Right cardiac atrium (tissue), 5 donors: ENCODE measurements around the gene KRT37. TPM values are rescaled to one million over a fixed set of nuclear protein-coding genes. Genes with fewer than 3 reads are reported as not detected.
"Not testable (repeated sequence)": the region's sequence is repeated elsewhere in the genome, so short reads cannot be mapped to it uniquely, and the experiment has no call there.

Experiments
- ATAC-seq, 2 donors: fragments of 200-7000 bp; cut with Tn5 transposase; one replicate each; pipeline versions ENCODE4 v1.8.0 to v1.9.1; 2020; ENCODE audit warnings: moderate library complexity in 2 of 2, mild to moderate bottlenecking in 1 of 2
- DNase-seq, 3 donors: peaks; one replicate each; pipeline ENCODE4 v3.0.0-alpha.2; 2020
- H3K27ac ChIP-seq: one replicate; pipeline ENCODE4 v1.5.1; 2013; ENCODE audit warnings: mild to moderate bottlenecking, low read length, control low read depth, moderate library complexity
- H3K27me3 ChIP-seq: one replicate; pipeline ENCODE4 v1.6.1; 2013; ENCODE audit not compliant: control insufficient read depth, insufficient read depth
- H3K4me1 ChIP-seq: one replicate; pipeline ENCODE4 v1.6.1; 2013; ENCODE audit warnings: low read length; ENCODE audit not compliant: control insufficient read depth, insufficient read depth
- H3K4me3 ChIP-seq: one replicate; pipeline ENCODE4 v1.5.1; 2013; ENCODE audit warnings: low read length, control low read depth
- H3K9me3 ChIP-seq: one replicate; pipeline ENCODE4 v1.6.1; 2013; ENCODE audit warnings: low read length; ENCODE audit not compliant: control insufficient read depth
- WGBS: extraction: QIAGEN DNeasy Blood & Tissue Kit; methylation state at CpG from one replicate; pipeline ENCODE4 v1.1.7; 2013; 5-methylcytosine and 5-hydroxymethylcytosine counted together
- intact Hi-C, 4 donors: fragments of 100-400 bp; cut with DNase I; formaldehyde crosslinking; loops; one replicate each; pipeline versions ENCODE4 v1.11.0 to v1.14.0; 2022 to 2023
- polyA plus RNA-seq: library from polyadenylated mRNA; stranded (reverse); fragments of 200-250 nt; gene quantifications from one replicate; pipeline ENCODE4 v1.2.3, GENCODE V29; 2013
- total RNA-seq, 4 donors: library from RNA; stranded (reverse); fragmentation: NEBNext Ultra II Directional; extraction: Animal tissue kit (Norgen Biotek cat#: 25700); gene quantifications; one replicate each; pipeline ENCODE4 v1.2.1, GENCODE V29; 2021
- donor health status: healthy with polysubstance abuse.
- donor health status: DM: no; HTN: yes; CAD: no.
- donor health status: DM: no; HTN: no; CAD: no.
- donor health status: DM: no; HTN: yes; CAD: no; lungs with severe emphysema.
- donor health status: DM: yes; HTN: yes; CAD: no.

KRT37 gene
- total and polyA plus RNA-seq, 5 donors: not detected

DNA sequence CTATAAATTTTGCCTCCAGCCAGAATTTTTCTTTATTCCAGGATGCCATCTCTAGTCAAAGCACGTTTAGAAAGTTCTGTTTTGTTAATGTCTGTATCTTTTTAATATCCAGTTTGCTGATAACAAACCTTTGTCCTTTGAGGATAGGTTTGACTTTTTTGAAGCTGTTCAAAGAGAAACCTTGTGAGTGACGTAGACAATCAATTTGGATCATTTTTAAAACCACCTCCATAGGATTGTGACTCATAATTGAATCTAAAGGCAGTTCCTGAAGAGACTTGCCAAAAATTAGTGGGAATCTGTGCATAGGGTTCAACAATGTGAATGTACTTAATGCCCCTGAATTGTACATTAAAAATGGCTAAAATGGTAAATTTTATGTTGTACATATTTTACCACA lies 32.9 kb downstream of the KRT37 start:
- Histone ChIP-seq H3K27me3 (no peaks in the 10 kb centered on the region), H3K27ac (no peak overlapping the region), H3K4me1 (peaks cover 9% of the 10 kb centered on the region), H3K4me3 (no peak overlapping the region), H3K9me3 (peaks cover 3% of the 10 kb centered on the region)
- WGBS: 62% methylated on average over 2 of the region's 2 CpGs
- DNase-seq (no peak), ATAC-seq (no peak)
- intact Hi-C loops: no loop called here

DNA sequence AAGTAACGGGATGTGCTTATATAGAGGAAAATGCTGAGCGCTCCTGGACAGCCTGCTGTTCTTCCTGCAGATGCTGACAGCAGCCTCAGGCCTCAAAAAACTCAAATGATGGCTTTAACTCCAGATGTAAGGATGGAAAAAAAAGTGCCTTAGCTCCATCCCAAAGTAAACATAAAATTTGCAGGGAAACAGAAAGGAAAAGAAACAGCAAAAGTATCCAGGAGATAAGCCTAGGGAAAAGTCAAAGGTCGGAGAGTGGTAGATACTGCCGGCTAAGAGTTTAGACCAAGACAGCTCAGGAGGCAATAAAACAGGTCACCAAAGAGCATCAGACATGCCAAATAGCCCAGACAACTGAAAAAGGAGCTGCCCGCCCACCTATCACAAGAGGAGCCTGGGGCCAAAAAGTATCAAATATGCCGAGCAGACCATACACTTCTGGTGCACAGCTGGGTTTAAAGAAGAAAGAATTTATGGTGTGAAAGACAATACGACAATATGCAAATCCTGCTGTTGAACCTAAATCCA lies 33.9 kb downstream of the KRT37 start:
- WGBS: 56% methylated on average over 7 of the region's 7 CpGs
- peaks cover 9% of the 10 kb centered on the region for H3K4me1 ChIP-seq
- intact Hi-C loops: no loop called here
- no peaks in the 10 kb centered on the region for H3K27me3 ChIP-seq
- no peak for DNase-seq
- no peak overlapping the region for H3K4me3 ChIP-seq
- peaks cover 3% of the 10 kb centered on the region for H3K9me3 ChIP-seq
- H3K27ac ChIP-seq: no peak overlapping the region
- no peak for ATAC-seq

DNA sequence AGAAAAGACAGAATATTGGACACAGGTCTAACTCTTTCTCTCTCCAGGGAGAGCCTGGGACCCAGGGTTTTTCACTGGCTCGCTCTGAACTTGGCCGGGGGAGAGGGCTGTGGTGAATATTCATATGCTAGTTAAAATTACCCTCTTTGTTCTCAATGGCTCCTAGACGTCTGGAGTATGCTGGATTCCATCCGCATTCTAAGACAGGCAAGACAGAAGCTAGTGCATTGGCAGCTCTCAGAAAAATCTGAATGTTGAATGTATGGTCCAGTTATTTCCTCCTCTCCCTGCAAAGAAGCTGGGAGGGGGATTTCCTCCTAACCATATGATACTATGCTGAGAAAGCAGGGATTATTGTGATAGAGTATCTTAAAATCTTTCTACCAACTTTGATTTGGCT lies 36.7 kb downstream of the KRT37 start:
- intact Hi-C loops: no loop called here
- 64% methylated on average over 4 of the region's 4 CpGs for WGBS
- peaks cover under 1% of the 10 kb centered on the region for H3K4me1 ChIP-seq
- ATAC-seq: no peak
- H3K9me3 ChIP-seq: peaks cover 3% of the 10 kb centered on the region
- H3K27me3 ChIP-seq: no peaks in the 10 kb centered on the region
- H3K4me3 ChIP-seq: no peak overlapping the region
- DNase-seq: no peak
- H3K27ac ChIP-seq: no peak overlapping the region

DNA sequence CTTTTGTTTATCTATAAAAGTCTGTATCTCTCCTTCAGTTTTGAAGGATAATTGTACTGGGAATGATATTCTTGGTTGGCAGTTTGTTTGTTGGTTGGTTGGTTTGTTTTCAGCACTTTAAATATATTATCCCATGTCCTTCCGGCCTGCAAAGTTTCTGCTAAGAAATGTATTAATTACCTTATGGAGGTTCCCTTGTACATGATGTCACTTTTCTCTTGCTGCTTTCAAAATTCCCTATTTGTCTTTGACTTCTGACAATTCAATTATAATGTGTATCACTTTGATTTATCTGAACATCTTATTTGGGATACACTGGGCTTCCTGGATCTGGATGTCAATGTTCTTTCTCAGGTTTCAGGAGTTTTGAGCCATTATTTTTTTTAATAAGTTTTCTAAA lies 38.2 kb downstream of the KRT37 start:
- no peaks in the 10 kb centered on the region for H3K27me3 ChIP-seq
- no peak for DNase-seq
- intact Hi-C loops: no loop called here
- no peak overlapping the region for H3K4me3 ChIP-seq
- 96% methylated on average over 1 of the region's 1 CpG for WGBS
- H3K4me1 ChIP-seq: no peaks in the 10 kb centered on the region
- peaks cover 3% of the 10 kb centered on the region for H3K9me3 ChIP-seq
- ATAC-seq: no peak
- H3K27ac ChIP-seq: no peak overlapping the region

DNA sequence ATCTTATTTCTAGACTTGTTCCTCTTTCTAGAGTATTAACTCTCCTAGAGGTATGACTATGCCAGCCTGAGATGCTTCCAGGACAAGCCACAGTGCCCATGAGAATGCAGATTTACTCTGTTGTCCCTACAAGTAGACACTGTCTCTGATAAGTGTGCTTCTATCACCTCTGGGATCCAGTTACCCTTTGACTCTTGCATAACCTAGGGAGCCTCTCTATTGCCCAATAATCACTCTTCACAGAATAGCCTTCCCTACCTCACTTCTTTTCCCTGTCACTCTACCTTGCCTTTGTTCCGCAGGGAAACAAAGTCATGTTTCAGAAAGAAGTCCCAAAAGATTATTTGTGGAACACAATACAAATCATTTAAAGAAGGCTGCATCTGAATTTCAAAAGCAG lies 40.7 kb downstream of the KRT37 start:
- no peaks in the 10 kb centered on the region for H3K4me1 ChIP-seq
- no peak for ATAC-seq
- no peak for DNase-seq
- H3K27ac ChIP-seq: no peak overlapping the region
- no peaks in the 10 kb centered on the region for H3K27me3 ChIP-seq
- peaks cover 3% of the 10 kb centered on the region for H3K9me3 ChIP-seq
- intact Hi-C loops: no loop called here
- no peak overlapping the region for H3K4me3 ChIP-seq
- 99% methylated on average over 1 of the region's 1 CpG for WGBS

DNA sequence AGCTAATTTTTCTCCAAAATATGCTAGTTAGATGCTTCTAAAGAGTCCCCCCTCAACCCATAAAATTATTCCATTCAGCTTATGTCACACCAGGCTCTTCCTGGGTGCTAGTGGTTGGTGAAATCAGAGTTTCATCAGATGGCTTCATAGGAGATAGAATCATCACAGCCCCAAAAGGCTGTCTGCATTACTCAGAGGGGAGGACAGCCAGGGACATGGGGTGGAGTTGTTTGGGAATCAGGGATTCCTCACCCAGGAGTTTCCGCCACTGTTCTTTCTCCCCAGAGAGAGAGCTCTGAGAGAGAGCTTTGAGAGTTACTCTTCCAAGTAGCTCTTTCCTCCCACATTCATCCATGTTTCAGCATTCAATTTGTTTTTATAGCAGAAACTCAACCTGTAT lies 42.0 kb downstream of the KRT37 start:
- H3K27me3 ChIP-seq: no peaks in the 10 kb centered on the region
- no peak overlapping the region for H3K4me3 ChIP-seq
- H3K9me3 ChIP-seq: peaks cover under 1% of the 10 kb centered on the region
- H3K4me1 ChIP-seq: no peaks in the 10 kb centered on the region
- no peak for ATAC-seq
- DNase-seq: no peak
- intact Hi-C loops: no loop called here
- H3K27ac ChIP-seq: no peak overlapping the region
- 81% methylated on average over 1 of the region's 1 CpG for WGBS

DNA sequence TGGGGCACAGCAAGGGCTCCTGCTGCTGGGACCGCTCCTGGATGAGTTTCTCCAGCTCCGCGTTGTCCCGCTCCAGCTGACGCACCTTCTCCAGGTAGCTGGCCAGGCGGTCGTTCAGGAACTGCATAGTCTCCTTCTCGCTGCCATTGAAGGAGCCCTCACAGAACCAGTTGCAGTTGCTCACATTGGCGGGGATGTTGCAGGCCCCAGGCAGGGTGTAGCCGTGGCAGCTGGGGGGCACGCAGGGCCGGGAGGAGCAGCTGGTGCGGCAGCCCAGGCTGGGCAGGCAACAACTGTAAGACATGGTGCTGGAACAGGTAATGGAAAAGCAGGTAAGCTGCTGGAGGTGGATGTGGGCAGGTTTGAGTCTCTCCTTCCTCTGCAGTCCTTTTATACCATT lies 42.4 kb downstream of the KRT37 start, which contains the start of gene KRT34:
TSS of gene KRT34 (minus strand) at position 364 of the 400 bp plus-strand sequence. CDS start at position 304, 60 bp downstream.
- WGBS: 96% methylated on average over 13 of the region's 13 CpGs
- ATAC-seq, intact Hi-C loops: not testable (repeated sequence)

DNA sequence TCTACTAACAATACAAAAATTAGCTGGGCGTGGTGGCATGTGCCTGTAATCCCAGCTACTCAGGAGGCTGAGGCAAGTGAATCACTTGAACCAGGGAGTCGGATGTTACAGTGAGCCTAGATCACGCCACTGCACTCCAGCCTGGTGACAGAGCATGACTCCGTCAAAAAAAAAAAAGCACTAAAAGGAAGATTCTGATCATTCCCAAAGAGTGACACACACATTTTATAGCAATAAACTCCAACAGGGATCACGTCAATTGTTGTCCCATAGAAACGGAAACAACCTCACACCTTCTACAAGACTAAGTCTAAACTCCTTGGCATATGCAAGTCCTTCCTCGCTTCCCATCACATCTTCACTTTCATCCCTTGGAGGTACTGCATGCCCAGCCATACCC lies 44.3 kb downstream of the KRT37 start:
- H3K9me3 ChIP-seq, H3K27ac ChIP-seq, DNase-seq, intact Hi-C loops, ATAC-seq, H3K27me3 ChIP-seq, H3K4me3 ChIP-seq, H3K4me1 ChIP-seq: not testable (repeated sequence)
- 87% methylated on average over 7 of the region's 7 CpGs for WGBS

More for the DNA sequence above, 42.4 kb downstream of the KRT37 start, which contains the start of gene KRT34:
- H3K4me3 ChIP-seq, H3K27ac ChIP-seq, DNase-seq, H3K4me1 ChIP-seq, H3K9me3 ChIP-seq, H3K27me3 ChIP-seq: not testable (repeated sequence)

DNA sequence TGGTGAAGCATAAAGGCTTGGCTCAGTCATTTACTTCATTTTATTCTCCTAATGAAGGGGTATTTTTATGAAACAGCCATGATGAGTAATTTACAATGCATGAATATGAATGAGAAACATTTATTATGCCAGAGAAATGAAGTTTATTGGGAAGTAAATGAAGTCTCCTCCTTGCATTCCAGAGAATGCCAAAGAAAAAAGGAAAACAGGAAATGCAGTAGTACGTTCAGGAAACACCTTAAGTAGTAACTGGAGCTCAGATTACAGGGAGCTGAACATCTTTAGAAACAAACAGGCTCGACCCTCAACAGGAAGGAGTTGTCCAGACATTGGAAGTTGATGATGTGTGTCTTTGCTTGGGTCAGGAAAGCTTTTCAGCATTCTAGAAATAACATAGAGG lies 46.8 kb downstream of the KRT37 start:
- no peak overlapping the region for H3K27ac ChIP-seq
- ATAC-seq (no peak), DNase-seq (no peak)
- no peaks in the 10 kb centered on the region for H3K4me1 ChIP-seq
- H3K27me3 ChIP-seq: no peaks in the 10 kb centered on the region
- no peak overlapping the region for H3K4me3 ChIP-seq
- H3K9me3 ChIP-seq: no peaks in the 10 kb centered on the region
- intact Hi-C loops: no loop called here
- WGBS: 17% methylated on average over 2 of the region's 2 CpGs

Other genes with a start within 250 kb of the KRT37 start
- gene KRTAP4-2, start 246.4 kb downstream of the KRT37 start, total RNA-seq: not detected
- not detected for gene KRTAP4-2, start 246.4 kb downstream of the KRT37 start, polyA plus RNA-seq
- gene KRTAP4-1, start 239.7 kb downstream of the KRT37 start, total RNA-seq: not detected
- gene KRTAP4-1, start 239.7 kb downstream of the KRT37 start, polyA plus RNA-seq: not detected
- not detected for gene KRTAP9-1, start 234.7 kb downstream of the KRT37 start, total RNA-seq
- not detected for gene KRTAP9-1, start 234.7 kb downstream of the KRT37 start, polyA plus RNA-seq
- not detected for gene KRTAP9-2, start 197.9 kb downstream of the KRT37 start, total RNA-seq
- not detected for gene KRTAP9-2, start 197.9 kb downstream of the KRT37 start, polyA plus RNA-seq
- not detected for gene KRTAP9-3, start 192.1 kb downstream of the KRT37 start, total RNA-seq
- not detected for gene KRTAP9-3, start 192.1 kb downstream of the KRT37 start, polyA plus RNA-seq
- not detected for gene KRTAP9-8, start 186.6 kb downstream of the KRT37 start, total RNA-seq
- not detected for gene KRTAP9-8, start 186.6 kb downstream of the KRT37 start, polyA plus RNA-seq
- not detected for gene KRTAP9-4, start 174.9 kb downstream of the KRT37 start, total RNA-seq
- gene KRTAP9-4, start 174.9 kb downstream of the KRT37 start, polyA plus RNA-seq: not detected
- gene KRTAP9-9, start 169.2 kb downstream of the KRT37 start, total RNA-seq: not detected
- not detected for gene KRTAP9-9, start 169.2 kb downstream of the KRT37 start, polyA plus RNA-seq
- not detected for gene KRTAP9-6, start 159.2 kb downstream of the KRT37 start, total RNA-seq
- gene KRTAP9-6, start 159.2 kb downstream of the KRT37 start, polyA plus RNA-seq: not detected
- gene KRTAP9-7, start 148.9 kb downstream of the KRT37 start, total RNA-seq: not detected
- not detected for gene KRTAP9-7, start 148.9 kb downstream of the KRT37 start, polyA plus RNA-seq
- gene KRTAP29-1, start 121.7 kb downstream of the KRT37 start, total RNA-seq: not detected
- not detected for gene KRTAP29-1, start 121.7 kb downstream of the KRT37 start, polyA plus RNA-seq
- not detected for gene KRTAP16-1, start 115.3 kb downstream of the KRT37 start, total RNA-seq
- gene KRTAP16-1, start 115.3 kb downstream of the KRT37 start, polyA plus RNA-seq: not detected
- not detected for gene KRTAP17-1, start 108.9 kb downstream of the KRT37 start, total RNA-seq
- not detected for gene KRTAP17-1, start 108.9 kb downstream of the KRT37 start, polyA plus RNA-seq
- not detected for gene KRT33A, start 73.8 kb downstream of the KRT37 start, total RNA-seq
- not detected for gene KRT33A, start 73.8 kb downstream of the KRT37 start, polyA plus RNA-seq
- not detected for gene KRT33B, start 54.8 kb downstream of the KRT37 start, total RNA-seq
- not detected for gene KRT33B, start 54.8 kb downstream of the KRT37 start, polyA plus RNA-seq
- gene KRT34, start 42.3 kb downstream of the KRT37 start, total RNA-seq: not detected
- not detected for gene KRT34, start 42.3 kb downstream of the KRT37 start, polyA plus RNA-seq
- not detected for gene KRT31, start 27.0 kb downstream of the KRT37 start, total RNA-seq
- gene KRT31, start 27.0 kb downstream of the KRT37 start, polyA plus RNA-seq: not detected
- not detected for gene KRT38, start 16.4 kb upstream of the KRT37 start, total RNA-seq
- not detected for gene KRT38, start 16.4 kb upstream of the KRT37 start, polyA plus RNA-seq
- gene KRT32, start 42.8 kb upstream of the KRT37 start, total RNA-seq: not detected
- not detected for gene KRT32, start 42.8 kb upstream of the KRT37 start, polyA plus RNA-seq
- gene KRT35, start 56.6 kb upstream of the KRT37 start, total RNA-seq: not detected
- gene KRT35, start 56.6 kb upstream of the KRT37 start, polyA plus RNA-seq: not detected
- not detected for gene KRT36, start 65.3 kb upstream of the KRT37 start, total RNA-seq
- gene KRT36, start 65.3 kb upstream of the KRT37 start, polyA plus RNA-seq: not detected
- gene KRT13, start 81.0 kb upstream of the KRT37 start, total RNA-seq: not detected
- 2.1 TPM for gene KRT13, start 81.0 kb upstream of the KRT37 start, polyA plus RNA-seq
- gene KRT15, start 94.3 kb upstream of the KRT37 start, total RNA-seq: under 1 TPM in 1 of 4 donors, not detected in 3; 0.11 TPM
- gene KRT15, start 94.3 kb upstream of the KRT37 start, polyA plus RNA-seq: not detected
- gene KRT19, start 103.7 kb upstream of the KRT37 start, total RNA-seq: 1 to 10 TPM; 2.1 to 3.5 (median 3.0) TPM
- 0.72 TPM for gene KRT19, start 103.7 kb upstream of the KRT37 start, polyA plus RNA-seq
- gene KRT9, start 147.5 kb upstream of the KRT37 start, total RNA-seq: not detected
- not detected for gene KRT9, start 147.5 kb upstream of the KRT37 start, polyA plus RNA-seq
- gene KRT14, start 162.3 kb upstream of the KRT37 start, total RNA-seq: not detected
- 0.11 TPM for gene KRT14, start 162.3 kb upstream of the KRT37 start, polyA plus RNA-seq
- not detected for gene KRT16, start 188.2 kb upstream of the KRT37 start, total RNA-seq
- 0.27 TPM for gene KRT16, start 188.2 kb upstream of the KRT37 start, polyA plus RNA-seq
- gene KRT17, start 200.0 kb upstream of the KRT37 start, total RNA-seq: not detected
- gene KRT17, start 200.0 kb upstream of the KRT37 start, polyA plus RNA-seq: 0.09 TPM